ENCODE data around the gene KSR2. TPM values are rescaled to one million over a fixed set of nuclear protein-coding genes. Genes with fewer than 3 reads are reported as not detected.

The KSR2 gene
- total and polyA plus RNA-seq, 2 of the 13 experiments (the other 11 are each of a cell fraction or from before 2014, with no cell fraction given): 0.02 TPM; not detected in 1

- TF ChIP-seq ZNF609 (CRISPR knock-in tag; IDR thresholded peaks at IDR 0.05; ENCODE audit: borderline replicate concordance) (no peak), ZBTB1 (CRISPR knock-in tag; IDR thresholded peaks at IDR 0.05; ENCODE audit: borderline replicate concordance) (no peak), ZMAT5 (CRISPR knock-in tag; IDR thresholded peaks at IDR 0.05; ENCODE audit: borderline replicate concordance, low read depth) (no peak), MIXL1 (CRISPR knock-in tag; IDR thresholded peaks at IDR 0.05) (no peak), PHF21A (CRISPR knock-in tag; IDR thresholded peaks at IDR 0.05) (0 out of 2 replicates have a peak, but pooled peaks have one; percentile 20), RBFOX2 (IDR thresholded peaks at IDR 0.05; ENCODE audit: low read depth, low read length) (no peak), SOX13 (IDR thresholded peaks at IDR 0.05) (no peak), SOX13 (CRISPR knock-in tag; conservative IDR thresholded peaks at IDR 0.05 in 1 of 2, IDR thresholded peaks at IDR 0.05 in 1 of 2) (peak in 1 of 2 experiments; percentile 46; a peak in 1 of 4 replicates), FOXA1 (IDR thresholded peaks at IDR 0.05) (no peak), FOXA1 (CRISPR knock-in tag; IDR thresholded peaks at IDR 0.05) (peak; percentile 68), CREB1 (IDR thresholded peaks at IDR 0.05) (0 out of 2 replicates have a peak, but pooled peaks have one; percentile 14), CREB1 (CRISPR knock-in tag; IDR thresholded peaks at IDR 0.05) (no peak), HIVEP1 (CRISPR knock-in tag; IDR thresholded peaks at IDR 0.05) (no peak), SIX1 (CRISPR knock-in tag; IDR thresholded peaks at IDR 0.05; ENCODE audit: borderline replicate concordance) (peak; percentile 13; the same call in 1 of the 2 replicates), THAP11 (CRISPR knock-in tag; IDR thresholded peaks at IDR 0.05) (no peak), TOPORS (CRISPR knock-in tag; IDR thresholded peaks at IDR 0.05) (no peak), SMARCE1 (IDR thresholded peaks at IDR 0.05; ENCODE audit: borderline replicate concordance) (no peak), ZBTB42 (CRISPR knock-in tag; IDR thresholded peaks at IDR 0.05) (no peak), KDM1A (CRISPR knock-in tag; IDR thresholded peaks at IDR 0.05) (no peak), PPARG (CRISPR knock-in tag; conservative IDR thresholded peaks at IDR 0.05) (peak; percentile 45; the same call in 1 of the 2 replicates)
- TF ChIP-seq, protein P1, sequence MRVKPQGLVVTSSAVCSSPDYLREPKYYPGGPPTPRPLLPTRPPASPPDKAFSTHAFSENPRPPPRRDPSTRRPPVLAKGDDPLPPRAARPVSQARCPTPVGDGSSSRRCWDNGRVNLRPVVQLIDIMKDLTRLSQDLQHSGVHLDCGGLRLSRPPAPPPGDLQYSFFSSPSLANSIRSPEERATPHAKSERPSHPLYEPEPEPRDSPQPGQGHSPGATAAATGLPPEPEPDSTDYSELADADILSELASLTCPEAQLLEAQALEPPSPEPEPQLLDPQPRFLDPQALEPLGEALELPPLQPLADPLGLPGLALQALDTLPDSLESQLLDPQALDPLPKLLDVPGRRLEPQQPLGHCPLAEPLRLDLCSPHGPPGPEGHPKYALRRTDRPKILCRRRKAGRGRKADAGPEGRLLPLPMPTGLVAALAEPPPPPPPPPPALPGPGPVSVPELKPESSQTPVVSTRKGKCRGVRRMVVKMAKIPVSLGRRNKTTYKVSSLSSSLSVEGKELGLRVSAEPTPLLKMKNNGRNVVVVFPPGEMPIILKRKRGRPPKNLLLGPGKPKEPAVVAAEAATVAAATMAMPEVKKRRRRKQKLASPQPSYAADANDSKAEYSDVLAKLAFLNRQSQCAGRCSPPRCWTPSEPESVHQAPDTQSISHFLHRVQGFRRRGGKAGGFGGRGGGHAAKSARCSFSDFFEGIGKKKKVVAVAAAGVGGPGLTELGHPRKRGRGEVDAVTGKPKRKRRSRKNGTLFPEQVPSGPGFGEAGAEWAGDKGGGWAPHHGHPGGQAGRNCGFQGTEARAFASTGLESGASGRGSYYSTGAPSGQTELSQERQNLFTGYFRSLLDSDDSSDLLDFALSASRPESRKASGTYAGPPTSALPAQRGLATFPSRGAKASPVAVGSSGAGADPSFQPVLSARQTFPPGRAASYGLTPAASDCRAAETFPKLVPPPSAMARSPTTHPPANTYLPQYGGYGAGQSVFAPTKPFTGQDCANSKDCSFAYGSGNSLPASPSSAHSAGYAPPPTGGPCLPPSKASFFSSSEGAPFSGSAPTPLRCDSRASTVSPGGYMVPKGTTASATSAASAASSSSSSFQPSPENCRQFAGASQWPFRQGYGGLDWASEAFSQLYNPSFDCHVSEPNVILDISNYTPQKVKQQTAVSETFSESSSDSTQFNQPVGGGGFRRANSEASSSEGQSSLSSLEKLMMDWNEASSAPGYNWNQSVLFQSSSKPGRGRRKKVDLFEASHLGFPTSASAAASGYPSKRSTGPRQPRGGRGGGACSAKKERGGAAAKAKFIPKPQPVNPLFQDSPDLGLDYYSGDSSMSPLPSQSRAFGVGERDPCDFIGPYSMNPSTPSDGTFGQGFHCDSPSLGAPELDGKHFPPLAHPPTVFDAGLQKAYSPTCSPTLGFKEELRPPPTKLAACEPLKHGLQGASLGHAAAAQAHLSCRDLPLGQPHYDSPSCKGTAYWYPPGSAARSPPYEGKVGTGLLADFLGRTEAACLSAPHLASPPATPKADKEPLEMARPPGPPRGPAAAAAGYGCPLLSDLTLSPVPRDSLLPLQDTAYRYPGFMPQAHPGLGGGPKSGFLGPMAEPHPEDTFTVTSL (CRISPR knock-in tag; IDR thresholded peaks at IDR 0.05; ENCODE audit: borderline replicate concordance): 0 out of 2 replicates have a peak, but pooled peaks have one; percentile 22
These were observed 115.2 kb downstream of the KSR2 start (continued) for GRCh38 chr12:117853600-117853999.

All from HepG2 (cell line).